CD8-positive, alpha-beta memory T cell (primary cell): ENCODE data around the gene TRERF1. TPM values are rescaled to one million over a fixed set of nuclear protein-coding genes. Genes with fewer than 3 reads are reported as not detected.
A peak's percentile ranks its signal among the peaks of the same experiment; 100 is the strongest.

Source experiments
- CTCF ChIA-PET: fragments of 350-600 bp; sonication (Branson Sonifier 250); formaldehyde crosslinking; loops from one replicate; lab custom pipeline; 2021; ENCODE audit warnings: antibody characterized with exemption; lab: Charles Lee
- POLR2A ChIA-PET: fragments of 350-600 bp; sonication (Branson Sonifier 250); formaldehyde crosslinking; loops from one replicate; lab custom pipeline; 2021; ENCODE audit warnings: antibody characterized with exemption; lab: Charles Lee
- DNase-seq, 5 donors: peaks; one replicate each; pipeline versions ENCODE4 v3.0.0 to v3.0.0-alpha.2; 2020 to 2022; ENCODE audit warnings: mixed read lengths in 1 of 5
- H3K27ac ChIP-seq: one replicate; pipeline ENCODE4 v1.7.0; 2013; ENCODE audit warnings: low read depth, mild to moderate bottlenecking, low read length, moderate library complexity
- H3K27me3 ChIP-seq: 2 replicates; pipeline ENCODE4 v1.7.0; 2013; ENCODE audit warnings: low read length, mild to moderate bottlenecking; ENCODE audit not compliant: insufficient read depth, poor library complexity, severe bottlenecking
- H3K36me3 ChIP-seq: 2 replicates; pipeline ENCODE4 v1.7.0; 2013; ENCODE audit warnings: mild to moderate bottlenecking, low read length, moderate library complexity; ENCODE audit not compliant: insufficient read depth
- H3K4me1 ChIP-seq: 2 replicates; pipeline ENCODE4 v1.7.0; 2013; ENCODE audit warnings: mild to moderate bottlenecking, low read length, moderate library complexity; ENCODE audit not compliant: insufficient read depth
- H3K4me3 ChIP-seq: 2 replicates; pipeline ENCODE4 v1.7.0; 2013; ENCODE audit warnings: mild to moderate bottlenecking, low read length
- H3K9me3 ChIP-seq: 2 replicates; pipeline ENCODE4 v1.7.0; 2013; ENCODE audit warnings: mild to moderate bottlenecking, low read length
- H3K27ac Mint-ChIP-seq, 8 donors: one replicate each; pipeline ENCODE4 v1.8.0; 2020 to 2021; ENCODE audit warnings: mixed read lengths in 8 of 8, mild to moderate bottlenecking in 6 of 8, inconsistent platforms in 3 of 8, moderate library complexity in 3 of 8
- H3K27me3 Mint-ChIP-seq, 2 donors: one replicate each; pipeline ENCODE4 v1.8.0; 2020 to 2021; ENCODE audit warnings: mixed read lengths in 2 of 2, mild to moderate bottlenecking in 1 of 2, moderate library complexity in 1 of 2
- H3K36me3 Mint-ChIP-seq, 3 donors: one replicate each; pipeline ENCODE4 v1.8.0; 2020 to 2021; ENCODE audit warnings: mixed read lengths in 3 of 3, inconsistent platforms in 1 of 3, mild to moderate bottlenecking in 1 of 3
- H3K4me1 Mint-ChIP-seq, 3 donors: one replicate each; pipeline ENCODE4 v1.8.0; 2020 to 2021; ENCODE audit warnings: mixed read lengths in 3 of 3, inconsistent platforms in 1 of 3, mild to moderate bottlenecking in 1 of 3
- H3K4me3 Mint-ChIP-seq, 7 donors: one replicate each; pipeline ENCODE4 v1.8.0; 2020 to 2021; ENCODE audit warnings: mixed read lengths in 7 of 7, mild to moderate bottlenecking in 6 of 7, moderate library complexity in 4 of 7, inconsistent platforms in 2 of 7
- H3K9me3 Mint-ChIP-seq, 5 donors: one replicate each; pipeline ENCODE4 v1.8.0; 2020 to 2022; ENCODE audit warnings: mixed read lengths in 5 of 5, mild to moderate bottlenecking in 3 of 5, moderate library complexity in 2 of 5, inconsistent platforms in 1 of 5
- polyA plus RNA-seq: library from polyadenylated mRNA; unstranded; fragments of 300-500 nt; fragmentation: Illumina TruSeq; gene quantifications from one replicate; pipeline ENCODE4 v1.2.3, GENCODE V29; 2021
- total RNA-seq, 2 experiments: library from RNA; stranded (reverse); gene quantifications; one replicate each; pipeline ENCODE4 v1.2.3, GENCODE V29; 2021

Gene TRERF1
- total and polyA plus RNA-seq, 3 experiments from 2014 or later = 10.2 to 10.6 (median 10.3) TPM

DNA sequence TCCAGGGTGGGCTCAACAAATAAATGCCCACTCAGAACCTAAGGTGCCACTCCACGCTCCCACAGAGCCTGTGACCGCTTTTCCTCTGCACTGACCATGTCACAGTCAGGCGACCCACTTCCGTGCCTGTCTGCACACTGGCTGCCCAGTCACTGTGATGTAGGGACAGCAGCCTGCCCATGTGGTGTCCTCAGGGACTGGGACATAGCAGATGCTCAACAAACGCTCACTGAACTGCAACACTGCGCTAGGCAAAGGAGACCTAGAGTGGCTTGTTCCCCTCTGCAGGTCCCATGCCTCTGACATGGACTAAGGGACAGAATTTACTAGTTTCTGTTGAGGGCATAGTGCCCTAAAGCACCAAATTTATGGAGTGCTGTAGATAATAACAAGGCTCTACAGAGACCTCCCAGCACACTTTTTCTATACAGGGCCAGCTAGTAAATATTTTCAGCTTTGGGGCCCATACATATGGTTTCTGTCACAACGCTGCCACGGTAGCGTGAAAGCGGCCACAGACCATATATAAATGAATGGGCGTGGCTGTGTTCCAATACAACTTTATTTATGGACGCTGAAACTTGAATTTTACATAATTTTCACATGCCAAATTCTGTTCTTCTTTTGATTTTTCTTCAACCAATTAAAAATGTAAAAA, 176.2 kb downstream of the TRERF1 start:
- Histone ChIP-seq H3K4me1 (peaks cover 34% of the 10 kb centered on the region), H3K27ac (no peak overlapping the region), H3K36me3 (no peaks in the 10 kb centered on the region), H3K27me3 (no peaks in the 10 kb centered on the region), H3K4me3 (no peak overlapping the region), H3K9me3 (no peaks in the 10 kb centered on the region)
- H3K9me3 Mint-ChIP-seq = no peaks in the 10 kb centered on the region
- H3K36me3 Mint-ChIP-seq = peaks cover 3 to 15% (median 4%) of the 10 kb centered on the region in 3 donors
- no peak overlapping the region for H3K4me3 Mint-ChIP-seq
- ChIA-PET CTCF (no interaction called here), POLR2A (no interaction called here)
- H3K27me3 Mint-ChIP-seq = peaks cover 0 to 4% of the 10 kb centered on the region in 2 donors
- H3K27ac Mint-ChIP-seq = peak overlapping the region in 7 of 8 donors; percentile 27 to 88 (median 61)
- DNase-seq = no peak
- peaks cover 40 to 56% (median 47%) of the 10 kb centered on the region in 3 donors for H3K4me1 Mint-ChIP-seq

GRCh38 chr6:42274898-42275297, 176.8 kb downstream of the TRERF1 start:
- H3K36me3 ChIP-seq = no peaks in the 10 kb centered on the region
- POLR2A ChIA-PET = no interaction called here
- Mint-ChIP-seq H3K4me3 (no peak overlapping the region), H3K36me3 (peaks cover 3 to 21% (median 8%) of the 10 kb centered on the region in 3 donors), H3K27me3 (peaks cover 0 to 4% of the 10 kb centered on the region in 2 donors), H3K4me1 (peaks cover 40 to 56% (median 48%) of the 10 kb centered on the region in 3 donors), H3K27ac (peak overlapping the region in 2 of 8 donors; percentile 27 to 50), H3K9me3 (no peaks in the 10 kb centered on the region)
- no peaks in the 10 kb centered on the region for H3K27me3 ChIP-seq
- CTCF ChIA-PET = no interaction called here
- H3K27ac ChIP-seq = no peak overlapping the region
- no peak overlapping the region for H3K4me3 ChIP-seq
- peaks cover 28% of the 10 kb centered on the region for H3K4me1 ChIP-seq
- no peaks in the 10 kb centered on the region for H3K9me3 ChIP-seq
- DNase-seq = no peak

DNA sequence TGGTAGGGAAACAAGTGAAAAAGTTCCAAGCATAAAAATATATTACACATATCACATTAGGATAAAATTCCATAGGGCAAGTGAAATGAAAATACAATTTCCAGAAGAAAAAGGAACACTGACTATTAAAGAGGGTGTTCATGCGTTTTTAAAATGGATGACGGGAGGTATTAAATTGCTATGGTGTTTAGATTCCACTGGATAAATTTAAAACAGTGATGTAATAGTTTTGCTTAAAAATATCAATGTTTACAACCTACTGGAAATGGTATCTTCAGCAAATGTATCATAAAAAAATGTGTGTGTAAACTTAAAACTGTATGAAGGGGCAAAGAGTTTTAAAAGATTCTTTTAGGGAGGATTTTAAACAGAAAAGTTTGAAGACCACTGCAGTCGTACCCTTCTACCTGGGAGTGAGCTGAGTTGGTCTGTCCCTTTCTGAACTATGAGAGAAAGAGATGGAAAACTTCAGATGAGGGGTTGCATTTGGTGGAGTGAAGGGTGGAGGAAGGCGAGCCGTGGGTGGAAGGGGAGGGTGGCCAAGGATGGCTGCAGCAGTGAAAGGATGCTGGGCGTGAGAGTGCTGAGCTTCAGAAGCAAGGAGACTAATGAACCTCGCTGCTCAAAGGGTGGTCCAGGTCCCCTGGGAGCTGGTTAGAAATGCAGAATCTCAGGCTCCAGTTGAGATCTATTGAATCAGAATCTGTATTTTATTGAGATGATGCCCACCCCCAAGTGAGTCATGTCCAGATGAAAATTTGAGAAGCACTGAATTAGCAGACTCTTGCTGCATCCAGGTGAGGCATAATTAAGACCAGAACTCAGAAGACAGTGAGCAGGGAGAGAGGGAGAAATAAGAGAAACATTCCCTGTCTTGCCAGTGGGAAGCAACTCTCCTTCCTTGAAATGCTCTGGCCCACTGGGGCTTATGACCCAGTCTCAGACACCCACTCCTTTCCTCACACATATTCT, 179.6 kb downstream of the TRERF1 start:
- Mint-ChIP-seq H3K4me1 (peaks cover 28 to 38% (median 28%) of the 10 kb centered on the region in 3 donors), H3K27me3 (peaks cover 0 to 2% of the 10 kb centered on the region in 2 donors), H3K9me3 (no peaks in the 10 kb centered on the region), H3K36me3 (peaks cover 3 to 44% (median 10%) of the 10 kb centered on the region in 3 donors), H3K4me3 (no peak overlapping the region), H3K27ac (peak overlapping the region in 6 of 8 donors; percentile 26 to 90 (median 68))
- DNase-seq = no peak
- no peak overlapping the region for H3K27ac ChIP-seq
- H3K9me3 ChIP-seq = no peaks in the 10 kb centered on the region
- H3K4me3 ChIP-seq = no peak overlapping the region
- ChIA-PET CTCF (interaction anchor here (1.0 to 1.2 kb wide), 2 partner anchors 275 to 276 kb away, joined by 4 to 6 read pairs; no protein-coding TSS in a partner anchor), POLR2A (no interaction called here)
- H3K36me3 ChIP-seq = peaks cover 8% of the 10 kb centered on the region
- H3K27me3 ChIP-seq = no peaks in the 10 kb centered on the region
- H3K4me1 ChIP-seq = peaks cover 2% of the 10 kb centered on the region

DNA sequence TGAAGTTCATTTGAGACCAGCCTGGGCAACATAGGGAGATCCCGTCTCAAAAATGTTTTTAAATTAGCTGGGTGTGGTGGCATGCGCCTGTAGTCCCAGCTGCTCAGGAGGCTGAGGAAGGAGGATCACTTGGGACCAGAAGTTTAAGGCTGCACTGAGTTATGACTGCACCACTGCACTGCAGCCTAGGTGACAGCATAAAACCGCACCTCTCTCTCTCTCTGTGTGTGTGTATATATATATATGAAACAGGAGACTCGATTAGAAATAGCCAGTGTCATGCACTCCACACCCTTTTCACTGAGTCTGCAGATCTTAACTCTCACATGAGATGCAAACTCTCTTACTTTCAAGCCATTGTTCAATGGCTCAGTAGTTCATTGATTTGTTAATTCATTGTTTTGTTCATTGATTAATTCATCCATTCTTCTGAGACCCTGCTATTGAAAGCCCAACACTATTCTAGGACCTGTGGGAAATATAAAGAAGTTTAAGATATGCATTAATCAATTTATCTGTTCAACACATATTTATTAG, 181.7 kb downstream of the TRERF1 start:
- POLR2A ChIA-PET = interaction anchor here (0.6 to 0.9 kb wide), 2 partner anchors 28 to 182 kb away, joined by 5 to 12 read pairs; partner anchors contain the start of gene TRERF1
- Mint-ChIP-seq H3K36me3 (peaks cover 0 to 46% (median 12%) of the 10 kb centered on the region in 3 donors), H3K27ac (peak overlapping the region; percentile 68 to 95 (median 80)), H3K9me3 (no peaks in the 10 kb centered on the region), H3K4me1 (peaks cover 25 to 29% (median 26%) of the 10 kb centered on the region in 3 donors), H3K27me3 (peaks cover 0 to 4% of the 10 kb centered on the region in 2 donors), H3K4me3 (peak overlapping the region in 2 of 7 donors; percentile 20 to 49)
- no peak overlapping the region for H3K27ac ChIP-seq
- CTCF ChIA-PET = interaction anchor here (3.3 kb wide), 1 partner anchor 277 kb away, joined by 17 read pairs; no protein-coding TSS in a partner anchor
- no peaks in the 10 kb centered on the region for H3K4me1 ChIP-seq
- no peaks in the 10 kb centered on the region for H3K9me3 ChIP-seq
- no peak for DNase-seq
- peaks cover 8% of the 10 kb centered on the region for H3K36me3 ChIP-seq
- no peak overlapping the region for H3K4me3 ChIP-seq
- H3K27me3 ChIP-seq = no peaks in the 10 kb centered on the region

DNA sequence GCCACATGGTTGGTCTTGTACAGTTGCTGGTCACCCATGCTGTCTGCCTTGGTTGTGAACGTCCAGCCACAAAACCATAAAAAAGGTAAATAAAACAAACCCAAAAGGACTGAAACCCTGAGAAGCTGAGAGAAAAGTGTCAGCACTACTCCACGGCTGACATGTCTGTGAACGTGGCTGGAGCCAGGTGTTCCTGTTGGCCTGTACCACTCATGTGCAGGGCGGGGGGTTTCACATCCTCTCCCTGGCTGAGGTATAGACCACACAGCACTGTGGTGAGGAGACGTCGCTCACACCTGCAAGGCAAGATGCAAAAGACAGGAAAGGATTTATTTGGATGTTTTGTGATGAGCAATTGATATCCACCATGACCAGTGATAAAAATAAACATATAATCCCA, 182.2 kb downstream of the TRERF1 start:
- Histone ChIP-seq H3K36me3 (peaks cover 8% of the 10 kb centered on the region), H3K9me3 (no peaks in the 10 kb centered on the region), H3K4me1 (no peaks in the 10 kb centered on the region), H3K27ac (no peak overlapping the region), H3K27me3 (no peaks in the 10 kb centered on the region), H3K4me3 (no peak overlapping the region)
- DNase-seq = peak in 3 of 5 donors; percentile 45 to 62 (median 54)
- ChIA-PET CTCF (interaction anchor here (3.3 kb wide), 1 partner anchor 277 kb away, joined by 17 read pairs; no protein-coding TSS in a partner anchor), POLR2A (interaction anchor here (0.5 to 0.6 kb wide), 2 partner anchors 78 to 182 kb away, joined by 5 to 8 read pairs; partner anchors contain the start of gene TRERF1)
- H3K9me3 Mint-ChIP-seq = no peaks in the 10 kb centered on the region
- peak overlapping the region in 2 of 7 donors; percentile 20 to 49 for H3K4me3 Mint-ChIP-seq
- peaks cover 0 to 50% (median 12%) of the 10 kb centered on the region in 3 donors for H3K36me3 Mint-ChIP-seq
- H3K4me1 Mint-ChIP-seq = peaks cover 25 to 29% (median 26%) of the 10 kb centered on the region in 3 donors
- H3K27ac Mint-ChIP-seq = peak overlapping the region; percentile 68 to 95 (median 80)
- peaks cover 0 to 4% of the 10 kb centered on the region in 2 donors for H3K27me3 Mint-ChIP-seq

GRCh38 chr6:42268835-42269204, 182.9 kb downstream of the TRERF1 start:
- ChIA-PET CTCF (interaction anchor here (1.4 to 3.3 kb wide), 2 partner anchors 22 to 278 kb away, joined by 3 to 17 read pairs; no protein-coding TSS in a partner anchor), POLR2A (interaction anchor here (0.5 kb wide), 1 partner anchor 77 kb away, joined by 8 read pairs; no protein-coding TSS in a partner anchor)
- Mint-ChIP-seq H3K4me1 (peaks cover 25 to 29% (median 26%) of the 10 kb centered on the region in 3 donors), H3K4me3 (no peak overlapping the region), H3K9me3 (no peaks in the 10 kb centered on the region), H3K27me3 (peaks cover 0 to 4% of the 10 kb centered on the region in 2 donors), H3K36me3 (peaks cover 0 to 55% (median 12%) of the 10 kb centered on the region in 3 donors), H3K27ac (peak overlapping the region in 3 of 8 donors; percentile 29 to 39 (median 29))
- Histone ChIP-seq H3K9me3 (no peaks in the 10 kb centered on the region), H3K27me3 (no peaks in the 10 kb centered on the region), H3K27ac (no peak overlapping the region), H3K36me3 (peaks cover 8% of the 10 kb centered on the region), H3K4me3 (no peak overlapping the region), H3K4me1 (no peaks in the 10 kb centered on the region)
- DNase-seq = no peak
